ENCODE results near the gene TBX2.
"Not testable (repeated sequence)": the region's sequence is repeated elsewhere in the genome, so short reads cannot be mapped to it uniquely, and the experiment has no call there.

TBX2 gene

DNA sequence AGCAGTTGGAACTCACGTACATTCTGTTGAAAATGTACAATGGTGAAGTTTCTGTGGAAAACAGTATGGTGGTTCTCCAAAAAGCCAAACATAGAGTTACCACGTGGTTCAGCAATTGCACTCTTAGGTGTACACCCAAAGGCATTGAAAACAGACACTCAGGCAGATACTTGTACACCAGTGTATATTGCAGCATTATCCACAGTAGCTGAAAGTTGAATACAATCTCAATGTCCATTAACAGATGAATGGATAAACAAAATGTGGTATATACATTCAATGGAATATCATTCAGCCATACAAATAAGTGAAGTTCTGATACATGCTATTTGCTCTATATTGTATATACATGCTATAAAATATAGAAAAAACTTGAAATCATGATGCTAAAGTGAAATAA, 23.2 kb downstream of the TBX2 start:
- no peak for DNase-seq (ENCODE audit: low read depth)
- in situ Hi-C loops (cut with HindIII; ENCODE audit: low sequenced_read_pairs) = loop anchor here (10.0 kb wide), 1 partner anchor 132 kb away; no protein-coding TSS in a partner anchor
- TF ChIP-seq, protein P1, sequence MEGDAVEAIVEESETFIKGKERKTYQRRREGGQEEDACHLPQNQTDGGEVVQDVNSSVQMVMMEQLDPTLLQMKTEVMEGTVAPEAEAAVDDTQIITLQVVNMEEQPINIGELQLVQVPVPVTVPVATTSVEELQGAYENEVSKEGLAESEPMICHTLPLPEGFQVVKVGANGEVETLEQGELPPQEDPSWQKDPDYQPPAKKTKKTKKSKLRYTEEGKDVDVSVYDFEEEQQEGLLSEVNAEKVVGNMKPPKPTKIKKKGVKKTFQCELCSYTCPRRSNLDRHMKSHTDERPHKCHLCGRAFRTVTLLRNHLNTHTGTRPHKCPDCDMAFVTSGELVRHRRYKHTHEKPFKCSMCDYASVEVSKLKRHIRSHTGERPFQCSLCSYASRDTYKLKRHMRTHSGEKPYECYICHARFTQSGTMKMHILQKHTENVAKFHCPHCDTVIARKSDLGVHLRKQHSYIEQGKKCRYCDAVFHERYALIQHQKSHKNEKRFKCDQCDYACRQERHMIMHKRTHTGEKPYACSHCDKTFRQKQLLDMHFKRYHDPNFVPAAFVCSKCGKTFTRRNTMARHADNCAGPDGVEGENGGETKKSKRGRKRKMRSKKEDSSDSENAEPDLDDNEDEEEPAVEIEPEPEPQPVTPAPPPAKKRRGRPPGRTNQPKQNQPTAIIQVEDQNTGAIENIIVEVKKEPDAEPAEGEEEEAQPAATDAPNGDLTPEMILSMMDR (IDR thresholded peaks at IDR 0.05; ENCODE audit: low read depth, low read length, missing control alignments) = no peak
- H3K4me3 ChIP-seq (ENCODE audit: low read depth, low read length) = no peak overlapping the region

DNA sequence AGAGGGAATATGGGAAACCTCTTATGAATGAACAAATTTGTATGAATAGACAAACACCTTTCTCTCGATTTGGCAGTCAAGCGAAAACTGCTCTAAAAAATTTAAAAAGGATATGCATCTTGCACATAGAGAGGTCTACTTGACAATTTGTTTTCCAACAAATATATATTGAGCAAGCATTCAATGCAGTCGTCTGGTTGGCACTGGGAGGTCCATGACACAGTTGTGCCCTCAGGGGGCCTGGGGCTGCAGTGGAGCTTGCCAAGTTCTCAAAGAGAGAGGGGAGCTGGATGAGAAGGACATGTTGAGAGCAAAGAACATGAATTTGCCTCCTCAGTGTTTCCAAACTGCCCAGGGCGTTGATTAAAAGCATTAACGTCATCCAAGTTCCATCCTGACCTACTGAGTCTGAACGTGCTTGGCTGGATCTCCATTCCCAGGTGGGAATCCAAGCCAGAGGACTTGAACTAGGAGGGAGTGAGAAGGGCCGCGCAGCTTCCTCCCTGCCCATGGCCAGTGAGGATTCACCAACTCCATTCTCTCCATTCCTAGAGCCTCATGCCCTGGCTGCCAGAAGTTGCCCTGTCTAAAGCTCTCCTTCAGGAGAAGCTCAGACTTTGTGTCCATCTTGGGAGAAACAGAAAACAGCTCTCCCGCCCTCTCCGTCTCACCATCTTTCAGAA, 24.5 kb downstream of the TBX2 start:
- no peak overlapping the region for H3K4me3 ChIP-seq (ENCODE audit: low read depth, low read length)
- TF ChIP-seq, protein P1 (IDR thresholded peaks at IDR 0.05; ENCODE audit: low read depth, low read length, missing control alignments) = no peak
- in situ Hi-C loops (cut with HindIII; ENCODE audit: low sequenced_read_pairs) = loop anchor here (10.0 kb wide), 1 partner anchor 131 kb away; no protein-coding TSS in a partner anchor
- no peak for DNase-seq (ENCODE audit: low read depth)

GRCh38 chr17:61425682-61426481, 26.2 kb downstream of the TBX2 start:
- no peak for DNase-seq (ENCODE audit: low read depth)
- in situ Hi-C loops (cut with HindIII; ENCODE audit: low sequenced_read_pairs) = loop anchor here (10.0 kb wide), 1 partner anchor 129 kb away; no protein-coding TSS in a partner anchor
- TF ChIP-seq, protein P1 (IDR thresholded peaks at IDR 0.05; ENCODE audit: low read depth, low read length, missing control alignments) = no peak
- no peak overlapping the region for H3K4me3 ChIP-seq (ENCODE audit: low read depth, low read length)

DNA sequence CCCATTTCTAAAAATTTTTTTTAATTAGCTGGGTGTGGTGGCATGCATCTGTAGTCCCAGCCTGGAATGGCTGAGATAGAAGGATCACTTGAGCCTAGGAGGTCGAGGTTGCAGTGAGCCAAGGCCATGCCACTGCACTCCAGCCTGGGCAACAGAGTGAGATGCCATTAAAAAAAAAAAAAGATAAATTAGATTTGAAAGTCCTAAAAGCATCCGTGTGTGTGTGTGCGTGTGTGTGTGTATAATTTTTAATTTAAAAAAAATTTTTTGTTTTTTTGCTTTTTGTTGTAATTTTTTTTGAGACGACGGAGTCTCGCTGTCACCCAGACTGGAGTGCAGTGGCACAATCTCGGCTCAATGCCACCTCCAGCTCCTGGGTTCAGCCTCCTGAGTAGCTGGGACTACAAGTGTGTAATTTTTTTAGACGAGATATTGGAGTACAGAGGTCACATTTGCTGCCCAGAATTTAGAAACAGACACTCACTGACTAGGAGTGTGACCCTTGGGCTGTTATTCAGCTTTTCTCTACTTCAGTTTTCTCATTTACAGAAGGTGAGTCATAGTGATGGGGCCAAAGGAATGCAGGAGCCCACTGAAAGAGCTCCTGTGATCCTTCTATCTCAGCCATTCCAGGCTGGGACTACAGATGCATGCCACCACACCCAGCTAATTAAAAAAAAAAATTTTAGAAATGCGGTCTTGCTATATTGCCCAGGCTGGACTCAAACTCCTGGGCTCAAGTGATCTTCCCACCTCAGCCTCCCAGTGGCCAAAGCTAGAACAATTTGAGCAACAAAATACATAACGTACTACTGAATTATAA, 27.1 kb downstream of the TBX2 start:
- DNase-seq (ENCODE audit: low read depth) = no peak
- no peak overlapping the region for H3K4me3 ChIP-seq (ENCODE audit: low read depth, low read length)
- TF ChIP-seq, protein P1 (IDR thresholded peaks at IDR 0.05; ENCODE audit: low read depth, low read length, missing control alignments) = no peak
- in situ Hi-C loops (cut with HindIII; ENCODE audit: low sequenced_read_pairs) = loop anchor here (10.0 kb wide), 1 partner anchor 128 kb away; no protein-coding TSS in a partner anchor

DNA sequence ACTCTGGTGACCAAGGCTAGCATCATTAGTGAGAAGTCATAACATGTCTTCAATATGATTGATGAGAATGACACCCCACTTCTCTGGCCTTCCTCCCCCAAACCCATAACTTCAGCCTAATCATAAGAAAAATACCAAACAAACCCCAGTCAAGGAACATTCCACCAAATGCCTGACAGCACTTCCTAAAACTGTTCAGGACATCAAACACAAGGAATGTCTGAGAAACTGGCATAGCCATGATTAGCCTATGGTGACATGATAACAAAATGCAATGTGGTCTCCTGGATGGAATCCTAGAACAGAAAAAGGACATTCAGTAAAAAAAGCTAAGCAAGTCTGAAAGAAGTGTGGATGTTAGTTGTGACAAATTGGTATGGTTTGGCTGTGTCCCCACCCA, 27.9 kb downstream of the TBX2 start:
- H3K4me3 ChIP-seq (ENCODE audit: low read depth, low read length) = no peak overlapping the region
- no peak for DNase-seq (ENCODE audit: low read depth)
- in situ Hi-C loops (cut with HindIII; ENCODE audit: low sequenced_read_pairs) = loop anchor here (10.0 kb wide), 1 partner anchor 127 kb away; no protein-coding TSS in a partner anchor
- TF ChIP-seq, protein P1 (IDR thresholded peaks at IDR 0.05; ENCODE audit: low read depth, low read length, missing control alignments) = no peak

DNA sequence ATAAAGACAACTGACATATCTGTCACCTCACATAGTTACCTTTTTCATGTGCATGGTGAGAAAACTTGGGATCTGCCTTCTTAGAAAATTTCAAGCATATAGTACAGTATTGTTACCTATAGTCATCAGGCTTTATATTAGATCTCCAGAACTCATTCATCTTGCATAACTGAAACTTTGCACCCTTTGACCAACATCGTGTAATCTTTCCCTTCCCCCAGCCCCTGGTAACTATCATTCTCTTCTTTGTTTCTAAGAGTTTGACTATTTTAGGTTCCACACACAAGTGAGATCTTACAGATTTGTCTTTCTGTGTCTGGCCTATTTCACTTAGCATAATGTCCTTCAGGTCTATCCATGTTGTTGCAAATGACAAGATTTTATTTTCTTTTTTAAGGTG, 29.6 kb downstream of the TBX2 start:
- TF ChIP-seq, protein P1 (IDR thresholded peaks at IDR 0.05; ENCODE audit: low read depth, low read length, missing control alignments) = no peak
- no peak for DNase-seq (ENCODE audit: low read depth)
- H3K4me3 ChIP-seq (ENCODE audit: low read depth, low read length) = no peak overlapping the region
- in situ Hi-C loops (cut with HindIII; ENCODE audit: low sequenced_read_pairs) = loop anchor here (10.0 kb wide), 1 partner anchor 126 kb away; no protein-coding TSS in a partner anchor

DNA sequence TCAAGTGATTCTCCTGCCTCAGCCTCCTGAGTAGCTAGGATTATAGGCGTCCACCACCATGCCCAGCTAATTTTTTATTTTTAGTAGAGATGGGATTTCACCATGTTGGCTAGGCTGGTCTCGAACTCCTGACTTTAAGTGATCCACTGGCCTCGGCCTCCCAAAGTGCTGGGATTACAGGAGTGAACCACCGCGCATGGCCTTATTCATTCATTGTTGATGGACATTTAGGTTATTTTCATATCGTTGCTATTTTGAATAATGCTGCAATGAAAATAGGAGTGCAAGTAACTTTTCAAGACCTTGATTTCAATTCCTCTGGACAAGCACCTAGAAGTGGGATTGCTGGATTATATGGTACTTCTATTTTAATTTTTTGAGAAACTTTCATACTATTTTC, 30.2 kb downstream of the TBX2 start:
- in situ Hi-C loops (cut with HindIII; ENCODE audit: low sequenced_read_pairs) = loop anchor here (10.0 kb wide), 1 partner anchor 125 kb away; no protein-coding TSS in a partner anchor
- not testable (repeated sequence) for DNase-seq (ENCODE audit: low read depth); H3K4me3 ChIP-seq (ENCODE audit: low read depth, low read length)

All from astrocyte of the cerebellum (primary cell).